ENCODE measurements around the gene DNM2.
A peak's percentile ranks its signal among the peaks of the same experiment; 100 is the strongest.
"Not testable (repeated sequence)": the region's sequence is repeated elsewhere in the genome, so short reads cannot be mapped to it uniquely, and the experiment has no call there.

The DNM2 gene

GRCh38 chr19:10717356-10718204 lies at the start of gene DNM2:
Gene DNM2 (plus strand): TSS chr19:10718079. CDS start chr19:10718243, 164 bp downstream.
- ChIA-PET POLR2A (interaction anchor here (0.6 to 1.0 kb wide), 5 partner anchors 10 to 147 kb away, joined by 4 to 8 read pairs (median 4); no protein-coding TSS in a partner anchor), CTCF (interaction anchor here (0.6 to 9.7 kb wide), 53 partner anchors 9 to 376 kb away, joined by 3 to 107 read pairs (median 5); partner anchors contain the start of genes CARM1, QTRT1 and TMED1)
- TF ChIP-seq, protein P1, sequence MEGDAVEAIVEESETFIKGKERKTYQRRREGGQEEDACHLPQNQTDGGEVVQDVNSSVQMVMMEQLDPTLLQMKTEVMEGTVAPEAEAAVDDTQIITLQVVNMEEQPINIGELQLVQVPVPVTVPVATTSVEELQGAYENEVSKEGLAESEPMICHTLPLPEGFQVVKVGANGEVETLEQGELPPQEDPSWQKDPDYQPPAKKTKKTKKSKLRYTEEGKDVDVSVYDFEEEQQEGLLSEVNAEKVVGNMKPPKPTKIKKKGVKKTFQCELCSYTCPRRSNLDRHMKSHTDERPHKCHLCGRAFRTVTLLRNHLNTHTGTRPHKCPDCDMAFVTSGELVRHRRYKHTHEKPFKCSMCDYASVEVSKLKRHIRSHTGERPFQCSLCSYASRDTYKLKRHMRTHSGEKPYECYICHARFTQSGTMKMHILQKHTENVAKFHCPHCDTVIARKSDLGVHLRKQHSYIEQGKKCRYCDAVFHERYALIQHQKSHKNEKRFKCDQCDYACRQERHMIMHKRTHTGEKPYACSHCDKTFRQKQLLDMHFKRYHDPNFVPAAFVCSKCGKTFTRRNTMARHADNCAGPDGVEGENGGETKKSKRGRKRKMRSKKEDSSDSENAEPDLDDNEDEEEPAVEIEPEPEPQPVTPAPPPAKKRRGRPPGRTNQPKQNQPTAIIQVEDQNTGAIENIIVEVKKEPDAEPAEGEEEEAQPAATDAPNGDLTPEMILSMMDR (IDR thresholded peaks at IDR 0.05; ENCODE audit: control extremely low read depth, extremely low read depth, low read depth, missing control alignments), result peak; percentile 73
- peak; percentile 97 for DNase-seq (ENCODE audit: extremely low spot score)

GRCh38 chr19:10669246-10669645 lies 48.6 kb upstream of the DNM2 start:
- POLR2A ChIA-PET, result interaction anchor here (1.1 kb wide), 1 partner anchor 33 kb away, joined by 5 read pairs; no protein-coding TSS in a partner anchor
- TF ChIP-seq, protein P1 (IDR thresholded peaks at IDR 0.05; ENCODE audit: control extremely low read depth, extremely low read depth, low read depth, missing control alignments), result no peak
- CTCF ChIA-PET, result interaction anchor here (1.2 to 2.0 kb wide), 3 partner anchors 14 to 152 kb away, joined by 3 to 5 read pairs (median 3); no protein-coding TSS in a partner anchor
- DNase-seq (ENCODE audit: extremely low spot score), result no peak

DNA sequence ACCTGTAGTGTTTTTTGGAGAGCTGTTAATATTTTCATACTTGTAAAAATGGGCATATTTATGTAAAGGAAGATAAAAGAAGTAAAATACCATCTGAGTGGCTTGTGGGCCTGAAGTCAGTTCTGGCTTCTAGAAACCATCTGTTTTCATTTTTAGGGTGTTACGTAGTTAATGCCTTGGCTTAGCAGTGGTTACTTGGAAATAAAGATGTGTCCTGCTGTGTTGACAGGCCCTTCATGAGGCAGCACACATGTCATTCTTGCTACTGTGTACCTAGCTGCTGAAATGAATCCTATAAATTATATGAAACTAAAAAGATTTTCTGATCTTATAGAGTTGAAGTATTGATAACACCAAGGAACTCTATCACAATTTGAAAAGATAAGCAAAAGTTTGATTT lies 47.7 kb upstream of the DNM2 start:
- POLR2A ChIA-PET, result interaction anchor here (0.6 kb wide), 1 partner anchor 174 kb away, joined by 4 read pairs; no protein-coding TSS in a partner anchor
- DNase-seq (ENCODE audit: extremely low spot score), result no peak
- TF ChIP-seq, protein P1 (IDR thresholded peaks at IDR 0.05; ENCODE audit: control extremely low read depth, extremely low read depth, low read depth, missing control alignments), result no peak
- CTCF ChIA-PET, result interaction anchor here (1.0 to 1.9 kb wide), 2 partner anchors 47 to 89 kb away, joined by 4 to 9 read pairs; partner anchors contain the start of gene DNM2

DNA sequence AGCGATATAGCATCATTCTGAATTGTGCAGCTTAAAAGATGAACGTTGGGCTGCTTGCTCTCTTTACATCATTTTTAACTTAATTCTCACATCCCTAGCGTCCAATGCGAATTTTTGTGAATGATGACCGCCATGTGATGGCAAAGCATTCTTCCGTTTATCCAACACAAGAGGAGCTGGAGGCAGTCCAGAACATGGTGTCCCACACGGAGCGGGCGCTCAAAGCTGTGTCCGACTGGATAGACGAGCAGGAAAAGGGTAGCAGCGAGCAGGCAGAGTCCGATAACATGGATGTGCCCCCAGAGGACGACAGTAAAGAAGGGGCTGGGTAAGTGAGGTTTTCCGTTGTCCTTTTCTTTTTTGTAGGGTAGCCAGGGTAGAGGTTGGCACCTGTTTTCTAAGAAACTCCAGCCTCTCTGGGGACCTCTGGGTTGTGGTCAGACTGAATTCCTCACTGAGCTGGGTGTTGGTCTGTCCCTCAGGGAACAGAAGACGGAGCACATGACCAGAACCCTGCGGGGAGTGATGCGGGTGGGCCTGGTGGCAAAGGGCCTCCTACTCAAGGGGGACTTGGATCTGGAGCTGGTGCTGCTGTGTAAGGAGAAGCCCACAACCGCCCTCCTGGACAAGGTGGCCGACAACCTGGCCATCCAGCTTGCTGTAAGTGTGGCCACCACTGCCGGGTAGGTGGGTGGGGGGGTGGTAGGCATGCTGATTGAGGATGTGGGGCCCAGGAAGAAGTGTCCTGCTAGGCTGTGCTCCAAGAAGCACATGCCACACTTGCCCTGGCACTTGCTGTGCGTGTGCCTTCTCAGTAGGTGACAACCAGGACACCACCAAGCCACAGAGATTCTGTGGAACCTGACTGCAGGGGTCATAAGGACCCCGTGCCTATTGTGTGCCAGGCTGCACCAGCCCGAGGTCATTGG lies 46.7 kb upstream of the DNM2 start:
- ChIA-PET POLR2A (interaction anchor here (0.6 to 1.0 kb wide), 2 partner anchors 10 to 173 kb away, joined by 3 to 4 read pairs; no protein-coding TSS in a partner anchor), CTCF (interaction anchor here (1.0 to 3.6 kb wide), 6 partner anchors 25 to 99 kb away, joined by 3 to 12 read pairs (median 4); partner anchors contain the start of gene DNM2)
- TF ChIP-seq, protein P1 (IDR thresholded peaks at IDR 0.05; ENCODE audit: control extremely low read depth, extremely low read depth, low read depth, missing control alignments), result no peak
- no peak for DNase-seq (ENCODE audit: extremely low spot score)

GRCh38 chr19:10671922-10672321 lies 46.0 kb upstream of the DNM2 start:
- ChIA-PET CTCF (interaction anchor here (1.0 to 3.6 kb wide), 6 partner anchors 26 to 100 kb away, joined by 3 to 12 read pairs (median 4); partner anchors contain the start of gene DNM2), POLR2A (interaction anchor here (1.0 kb wide), 1 partner anchor 10 kb away, joined by 3 read pairs; no protein-coding TSS in a partner anchor)
- not testable (repeated sequence) for DNase-seq (ENCODE audit: extremely low spot score)

GRCh38 chr19:10675214-10675613 lies 42.7 kb upstream of the DNM2 start:
- POLR2A ChIA-PET; DNase-seq (ENCODE audit: extremely low spot score): not testable (repeated sequence)
- CTCF ChIA-PET, result interaction anchor here (0.6 to 1.0 kb wide), 2 partner anchors 14 to 24 kb away, joined by 3 read pairs; no protein-coding TSS in a partner anchor

DNA sequence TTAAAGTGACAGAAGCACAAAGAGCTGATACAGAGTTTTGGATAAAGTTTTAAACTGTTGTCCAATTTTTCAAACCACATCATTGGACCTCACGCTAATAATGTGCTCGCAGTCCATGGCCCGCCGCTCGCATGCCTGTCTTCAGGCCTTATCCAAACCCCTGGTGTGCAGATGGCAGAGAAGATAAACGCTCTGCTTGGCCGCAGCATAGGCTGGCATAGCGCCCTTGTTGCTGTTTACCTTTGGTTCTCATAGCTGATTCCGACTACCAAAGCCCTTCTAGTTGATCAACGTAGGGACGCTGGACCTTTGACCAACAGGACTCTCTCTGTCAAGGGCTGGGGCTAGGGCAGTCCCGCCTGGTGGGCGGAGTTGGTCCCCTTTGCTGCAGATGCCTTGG lies 40.1 kb upstream of the DNM2 start:
- DNase-seq (ENCODE audit: extremely low spot score), result no peak
- ChIA-PET POLR2A (no interaction called here), CTCF (interaction anchor here (0.8 to 3.5 kb wide), 2 partner anchors 21 to 23 kb away, joined by 3 to 14 read pairs; partner anchors contain the start of gene QTRT1)
- TF ChIP-seq, protein P1 (IDR thresholded peaks at IDR 0.05; ENCODE audit: control extremely low read depth, extremely low read depth, low read depth, missing control alignments), result no peak
